Left hindlimb (tissue), 1 donor: Measurements from ENCODE around the gene KIF9.
"Not testable (repeated sequence)": the region's sequence is repeated elsewhere in the genome, so short reads cannot be mapped to it uniquely, and the experiment has no call there.

Experiments used
- DNase-seq: peaks from one replicate; pipeline ENCODE4 v3.0.0-alpha.2; 2018

Gene KIF9

GRCh38 chr3:47247131-47248064 lies 35.2 kb downstream of the KIF9 start:
- no peak for DNase-seq

- no peak for DNase-seq
These were observed 37.3 kb downstream of the KIF9 start for GRCh38 chr3:47245271-47245670.

- no peak for DNase-seq
These were observed 38.0 kb downstream of the KIF9 start for GRCh38 chr3:47244531-47245100.

GRCh38 chr3:47243419-47244147 lies 39.0 kb downstream of the KIF9 start:
- no peak for DNase-seq

- DNase-seq, result no peak
These were observed 42.7 kb downstream of the KIF9 start for GRCh38 chr3:47239929-47240328.

- DNase-seq, result no peak
These were observed 44.6 kb downstream of the KIF9 start for GRCh38 chr3:47238017-47238416.

- no peak for DNase-seq
These were observed 54.5 kb downstream of the KIF9 start for GRCh38 chr3:47228088-47228487.

GRCh38 chr3:47227678-47228077 lies 54.9 kb downstream of the KIF9 start:
- DNase-seq, result no peak

- no peak for DNase-seq
These were observed 57.2 kb downstream of the KIF9 start for GRCh38 chr3:47225310-47225906.

GRCh38 chr3:47223755-47224154 lies 58.8 kb downstream of the KIF9 start:
- no peak for DNase-seq

GRCh38 chr3:47221798-47222197 lies 60.8 kb downstream of the KIF9 start:
- DNase-seq, result no peak

- DNase-seq, result no peak
These were observed 71.7 kb downstream of the KIF9 start for GRCh38 chr3:47210863-47211405.

- not testable (repeated sequence) for DNase-seq
These were observed 76.6 kb downstream of the KIF9 start for GRCh38 chr3:47206022-47206421.

- no peak for DNase-seq
These were observed 77.7 kb downstream of the KIF9 start for GRCh38 chr3:47204875-47205274.

- DNase-seq, result no peak
These were observed 80.1 kb downstream of the KIF9 start for GRCh38 chr3:47202542-47202941.

- no peak for DNase-seq
These were observed 85.3 kb downstream of the KIF9 start for GRCh38 chr3:47197287-47197686.

GRCh38 chr3:47194994-47195393 lies 87.6 kb downstream of the KIF9 start:
- DNase-seq, result no peak

- no peak for DNase-seq
These were observed 88.4 kb downstream of the KIF9 start for GRCh38 chr3:47193871-47194859.

- no peak for DNase-seq
These were observed 96.3 kb downstream of the KIF9 start for GRCh38 chr3:47186285-47186684.

GRCh38 chr3:47181685-47182084 lies 100.9 kb downstream of the KIF9 start:
- DNase-seq, result not testable (repeated sequence)

- DNase-seq, result not testable (repeated sequence)
These were observed 102.6 kb downstream of the KIF9 start for GRCh38 chr3:47180011-47180410.
